ENCODE measurements around the gene R3HDM2. TPM values are rescaled to one million over a fixed set of nuclear protein-coding genes. Genes with fewer than 3 reads are reported as not detected.

Gene R3HDM2
- polyA plus RNA-seq, 6 donors from 2014 or later: 2.9 to 20.4 (median 10.2) TPM

DNA sequence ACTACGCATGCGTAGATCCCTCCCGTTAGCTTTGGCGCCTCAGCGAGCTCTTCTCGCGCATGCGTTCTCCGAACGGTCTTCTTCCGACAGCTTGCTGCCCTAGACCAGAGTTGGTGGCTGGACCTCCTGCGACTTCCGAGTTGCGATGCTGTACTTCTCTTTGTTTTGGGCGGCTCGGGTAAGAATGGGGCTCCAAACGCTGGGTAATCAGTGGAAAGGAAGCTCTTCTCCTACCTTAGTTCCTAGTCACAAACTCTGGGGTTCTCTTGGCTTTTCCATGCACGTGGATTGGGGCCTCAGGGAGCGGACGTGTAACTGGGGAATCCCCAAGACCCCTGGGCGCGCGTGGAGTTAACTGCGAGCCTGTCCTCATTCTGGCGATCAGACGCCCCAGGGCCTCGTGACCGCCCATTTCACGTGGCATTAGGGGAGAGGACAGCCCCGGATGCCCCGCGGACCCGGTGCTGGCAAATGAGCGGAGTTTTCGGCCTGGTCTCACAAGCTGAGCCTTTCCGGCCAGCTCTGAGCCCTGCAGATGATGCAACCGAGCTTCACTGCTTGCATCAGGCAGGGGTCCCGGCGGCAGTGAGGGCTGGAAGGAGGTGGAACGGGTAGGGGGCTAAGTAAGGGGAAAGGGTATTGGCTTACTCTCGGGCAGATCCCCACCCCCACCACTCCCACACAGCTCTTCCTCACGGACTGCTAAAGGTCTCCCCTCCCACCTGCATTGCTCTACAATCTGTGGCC is 201.0 kb downstream of the R3HDM2 start, which contains the start of gene SHMT2:
Gene SHMT2, plus strand, starts transcription at position 78 of the 747 bp plus-strand sequence. Its CDS starts 68 bp downstream, at position 146.
- H3K27ac Mint-ChIP-seq: peak within 1 kb of the TSS; percentile 93 to 97 (median 96)
- H3K4me3 Mint-ChIP-seq: peak within 1 kb of the TSS; percentile 96 to 99 (median 98)
- peaks cover 9 to 16% (median 10%) of the 10 kb centered on the region in 3 donors for H3K27me3 Mint-ChIP-seq
- H3K9me3 Mint-ChIP-seq: peaks cover 0 to 5% (median 0%) of the 10 kb centered on the region in 7 donors
- H3K4me1 Mint-ChIP-seq: peaks cover 64 to 88% (median 87%) of the 10 kb centered on the region in 3 donors
- ATAC-seq (ENCODE audit: low read depth in 2 of 2) (peak; percentile 19 to 39), DNase-seq (peak; percentile 90)
- peaks cover 6 to 30% of the 10 kb centered on the region in 2 donors for H3K36me3 Mint-ChIP-seq

DNA sequence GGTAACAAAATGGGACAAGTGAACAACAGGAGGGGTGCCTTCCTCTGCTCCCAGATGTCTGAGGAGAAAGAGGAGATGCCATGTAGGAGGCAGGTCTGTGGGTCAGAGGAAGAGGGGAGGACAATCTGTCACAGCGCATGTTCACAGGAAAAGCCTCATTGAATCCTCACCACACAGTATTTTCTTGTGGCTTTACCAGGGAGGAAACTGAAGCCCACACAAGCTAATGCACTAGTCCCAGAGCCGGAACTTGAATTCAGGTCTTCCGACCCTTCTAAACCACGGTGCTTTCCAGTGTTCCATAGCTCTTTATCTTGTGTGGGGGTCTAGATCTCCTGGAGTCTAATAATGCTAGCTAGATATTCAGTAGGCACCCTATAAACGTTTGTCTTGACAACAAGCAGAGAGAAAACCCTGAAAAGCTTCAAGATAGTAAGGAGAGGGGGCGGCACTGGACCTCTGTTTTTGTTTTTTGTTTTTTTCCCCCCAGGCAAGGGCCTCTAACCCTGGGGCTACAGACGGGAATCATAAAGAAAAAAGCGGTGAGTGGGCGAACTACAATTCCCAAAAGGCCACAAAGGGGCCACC is 201.7 kb downstream of the R3HDM2 start:
- Mint-ChIP-seq H3K27me3 (peaks cover 10 to 21% (median 15%) of the 10 kb centered on the region in 3 donors), H3K36me3 (peaks cover 1 to 23% of the 10 kb centered on the region in 2 donors), H3K4me3 (peak overlapping the region; percentile 96 to 99 (median 98)), H3K9me3 (peaks cover 0 to 5% (median 0%) of the 10 kb centered on the region in 7 donors), H3K27ac (peak overlapping the region; percentile 93 to 97 (median 96)), H3K4me1 (peaks cover 58 to 88% (median 80%) of the 10 kb centered on the region in 3 donors)
- no peak for DNase-seq
- ATAC-seq (ENCODE audit: low read depth in 2 of 2): no peak

DNA sequence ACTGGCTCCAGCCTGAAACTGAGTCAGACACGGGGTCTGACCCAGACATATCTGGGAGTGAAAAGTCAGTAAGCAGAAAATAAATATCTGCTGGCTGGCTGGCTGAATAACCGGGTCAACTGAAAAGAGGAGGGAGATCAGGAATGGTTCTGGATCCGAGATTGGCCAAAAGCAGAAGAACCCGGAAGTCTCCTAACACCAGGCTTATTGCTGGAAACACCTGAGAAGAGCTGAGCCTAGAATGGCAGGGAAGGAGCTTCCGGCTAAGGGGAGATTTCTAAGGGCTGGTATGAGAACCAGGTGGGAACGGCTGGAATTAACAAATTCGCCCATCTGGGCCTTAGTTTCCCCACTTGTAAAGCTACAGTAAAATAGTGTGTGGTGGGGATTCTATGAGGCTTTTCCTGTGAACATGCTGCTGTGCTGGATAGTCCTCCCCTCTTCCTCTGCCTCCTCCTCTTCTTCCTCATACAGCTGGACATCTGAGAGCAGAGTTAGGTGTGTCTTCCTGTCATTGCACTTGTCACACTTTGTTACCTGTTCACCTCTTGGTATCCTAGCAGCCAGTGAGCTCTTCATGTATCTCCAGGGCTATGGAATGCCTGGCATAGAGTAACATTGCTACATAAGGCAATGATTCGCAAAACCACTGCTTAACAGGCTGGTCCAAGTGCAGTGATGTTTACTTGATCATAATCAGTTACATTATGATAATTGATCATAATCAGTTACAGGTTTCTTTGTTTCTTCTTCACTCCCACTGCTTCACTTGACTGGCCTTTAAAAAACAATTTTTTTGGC is 203.3 kb downstream of the R3HDM2 start:
- DNase-seq: no peak
- H3K4me3 Mint-ChIP-seq: peak overlapping the region in 7 of 8 donors; percentile 31 to 85 (median 78)
- H3K4me1 Mint-ChIP-seq: peaks cover 57 to 89% (median 80%) of the 10 kb centered on the region in 3 donors
- ATAC-seq (ENCODE audit: low read depth in 2 of 2): no peak
- peak overlapping the region in 4 of 6 donors; percentile 17 to 90 (median 50) for H3K27ac Mint-ChIP-seq
- peaks cover 19 to 37% (median 32%) of the 10 kb centered on the region in 3 donors for H3K27me3 Mint-ChIP-seq
- peaks cover 0 to 5% (median 0%) of the 10 kb centered on the region in 7 donors for H3K9me3 Mint-ChIP-seq
- H3K36me3 Mint-ChIP-seq: peaks cover 0 to 7% of the 10 kb centered on the region in 2 donors

DNA sequence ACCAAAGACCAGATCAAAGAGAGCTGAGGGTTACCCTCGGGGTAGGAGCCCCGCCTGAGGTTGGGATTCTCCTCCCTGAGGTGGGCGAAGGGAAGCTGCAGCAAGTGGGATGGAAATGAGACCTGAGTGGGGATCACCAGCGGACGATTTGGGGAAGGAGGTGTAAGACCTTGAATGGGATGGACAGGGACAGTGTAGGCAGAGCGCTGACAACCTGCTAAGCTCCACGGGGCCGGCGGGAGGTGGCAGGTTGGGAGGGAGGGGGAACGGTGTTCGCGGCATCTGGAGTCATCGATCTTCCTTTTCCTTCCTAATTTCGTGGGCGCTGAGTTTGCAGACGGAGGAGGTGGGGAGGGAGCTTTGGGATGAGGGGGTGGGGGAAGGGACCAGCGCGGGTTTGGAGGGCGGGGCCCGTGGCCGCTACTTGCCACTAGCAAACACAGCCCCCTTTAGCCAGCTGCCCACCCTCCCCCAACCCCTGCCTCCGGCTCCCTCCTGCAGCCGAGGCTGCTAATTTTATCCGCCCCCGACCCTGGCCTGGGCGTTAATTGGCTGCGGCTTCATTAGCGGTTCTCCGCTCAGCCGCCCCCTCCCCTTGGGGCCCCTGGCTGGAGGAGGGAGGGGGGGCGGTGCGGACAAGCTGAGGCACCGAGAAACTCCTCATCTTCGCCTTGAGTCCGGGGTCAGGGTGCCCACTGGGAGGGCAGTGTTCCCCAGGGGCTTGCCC is 204.1 kb downstream of the R3HDM2 start:
- DNase-seq: no peak
- peak overlapping the region; percentile 66 to 88 (median 76) for H3K4me3 Mint-ChIP-seq
- H3K4me1 Mint-ChIP-seq: peaks cover 62 to 91% (median 81%) of the 10 kb centered on the region in 3 donors
- peaks cover 0 to 5% (median 0%) of the 10 kb centered on the region in 7 donors for H3K9me3 Mint-ChIP-seq
- H3K27ac Mint-ChIP-seq: peak overlapping the region in 4 of 6 donors; percentile 16 to 90 (median 78)
- peaks cover 0 to 11% of the 10 kb centered on the region in 2 donors for H3K36me3 Mint-ChIP-seq
- H3K27me3 Mint-ChIP-seq: peaks cover 25 to 45% (median 39%) of the 10 kb centered on the region in 3 donors
- ATAC-seq (ENCODE audit: low read depth in 2 of 2): no peak

DNA sequence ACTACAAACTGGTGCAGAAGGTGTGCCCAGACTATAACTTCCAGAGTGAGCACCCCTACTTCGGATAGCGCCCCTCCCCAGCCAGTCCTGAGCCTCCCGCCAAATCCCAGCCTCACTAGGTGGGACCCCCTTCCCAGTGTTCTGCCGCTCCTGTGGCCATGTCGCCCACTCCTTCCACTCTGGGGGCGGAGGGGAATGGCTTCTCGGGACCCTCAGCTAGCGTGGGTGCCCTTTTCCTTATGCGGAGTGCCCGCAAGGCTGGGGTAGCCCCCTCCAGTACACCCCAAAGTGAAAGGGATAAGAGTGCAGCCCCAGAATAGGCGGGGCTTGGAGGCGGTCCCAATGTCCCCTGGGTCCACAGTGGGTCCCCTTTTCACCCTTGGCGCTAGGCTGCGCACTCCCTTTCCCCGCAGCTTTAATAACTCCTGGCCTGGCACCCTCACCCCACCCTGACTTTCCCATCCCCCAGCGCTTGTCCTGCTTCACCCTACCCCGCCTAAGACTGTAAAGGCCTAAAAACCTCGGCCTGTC is 205.1 kb downstream of the R3HDM2 start:
- H3K27me3 Mint-ChIP-seq: peaks cover 32 to 55% (median 49%) of the 10 kb centered on the region in 3 donors
- peak overlapping the region in 7 of 8 donors; percentile 24 to 88 (median 72) for H3K4me3 Mint-ChIP-seq
- peak overlapping the region in 5 of 6 donors; percentile 23 to 95 (median 90) for H3K27ac Mint-ChIP-seq
- H3K9me3 Mint-ChIP-seq: peaks cover 0 to 5% (median 0%) of the 10 kb centered on the region in 7 donors
- DNase-seq (no peak), ATAC-seq (ENCODE audit: low read depth in 2 of 2) (no peak)
- peaks cover 68 to 91% (median 81%) of the 10 kb centered on the region in 3 donors for H3K4me1 Mint-ChIP-seq
- H3K36me3 Mint-ChIP-seq: peaks cover 0 to 21% of the 10 kb centered on the region in 2 donors

DNA sequence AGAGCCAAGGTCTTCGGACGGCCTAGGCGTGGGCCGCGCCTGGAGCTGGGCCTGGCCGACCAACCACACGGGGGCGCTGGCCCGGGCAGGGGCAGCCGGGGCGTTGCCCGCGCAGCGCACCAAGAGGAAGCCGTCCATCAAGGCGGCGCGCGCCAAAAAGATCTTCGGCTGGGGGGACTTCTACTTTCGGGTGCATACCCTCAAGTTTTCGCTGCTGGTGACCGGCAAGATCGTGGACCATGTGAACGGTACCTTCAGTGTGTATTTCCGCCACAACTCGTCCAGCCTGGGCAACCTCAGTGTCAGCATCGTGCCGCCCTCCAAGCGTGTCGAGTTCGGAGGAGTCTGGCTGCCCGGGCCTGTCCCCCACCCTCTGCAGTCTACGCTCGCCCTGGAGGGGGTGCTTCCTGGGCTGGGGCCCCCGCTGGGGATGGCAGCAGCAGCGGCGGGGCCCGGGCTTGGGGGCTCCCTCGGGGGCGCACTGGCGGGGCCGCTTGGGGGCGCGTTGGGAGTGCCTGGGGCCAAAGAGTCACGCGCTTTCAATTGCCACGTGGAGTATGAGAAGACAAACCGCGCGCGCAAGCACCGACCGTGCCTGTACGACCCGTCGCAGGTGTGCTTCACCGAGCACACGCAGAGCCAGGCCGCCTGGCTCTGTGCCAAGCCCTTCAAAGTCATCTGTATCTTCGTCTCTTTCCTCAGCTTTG is 205.7 kb downstream of the R3HDM2 start:
- Mint-ChIP-seq H3K4me1 (peaks cover 66 to 89% (median 78%) of the 10 kb centered on the region in 3 donors), H3K27me3 (peaks cover 35 to 61% (median 54%) of the 10 kb centered on the region in 3 donors), H3K36me3 (peaks cover 0 to 19% of the 10 kb centered on the region in 2 donors), H3K4me3 (peak overlapping the region in 7 of 8 donors; percentile 44 to 88 (median 72)), H3K9me3 (peaks cover 0 to 5% (median 0%) of the 10 kb centered on the region in 7 donors), H3K27ac (peak overlapping the region in 5 of 6 donors; percentile 23 to 95 (median 90))
- DNase-seq (peak; percentile 73), ATAC-seq (ENCODE audit: low read depth in 2 of 2) (peak; percentile 64 to 74)

DNA sequence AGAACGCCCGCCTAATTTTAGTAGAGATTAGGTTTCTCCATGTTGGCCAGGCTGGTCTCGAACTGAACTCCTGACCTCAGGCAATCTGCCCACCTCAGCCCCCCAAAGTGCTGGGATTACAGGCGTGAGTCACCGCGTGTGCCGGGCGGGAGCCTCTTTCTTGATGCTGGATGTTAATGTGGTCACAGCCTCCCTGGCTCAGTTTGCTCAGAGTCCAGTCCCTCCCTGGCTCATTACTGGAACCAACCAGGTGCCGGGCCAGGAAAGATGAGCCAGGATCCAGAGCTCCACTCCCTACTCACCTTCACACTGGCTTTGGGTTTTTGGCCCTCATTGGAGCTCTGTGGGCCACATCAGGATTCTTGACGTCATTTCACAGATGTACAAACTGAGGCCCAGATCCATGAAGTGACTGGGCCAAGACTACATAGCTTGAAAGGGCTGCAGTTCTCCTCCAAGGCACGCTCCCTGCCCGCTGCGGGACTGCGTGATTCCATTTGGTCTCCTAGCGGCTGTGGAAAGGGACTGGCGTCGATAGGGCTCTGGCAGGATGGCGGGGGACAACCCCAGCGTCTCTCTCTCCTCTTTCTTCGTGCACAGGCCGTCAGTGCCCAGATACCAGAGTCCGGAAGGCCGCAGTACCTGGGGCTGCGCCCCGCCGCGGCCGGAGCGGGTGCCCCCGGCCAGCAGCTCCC is 206.4 kb downstream of the R3HDM2 start:
- peak overlapping the region; percentile 19 to 77 (median 54) for H3K4me3 Mint-ChIP-seq
- H3K36me3 Mint-ChIP-seq: peaks cover 0 to 17% of the 10 kb centered on the region in 2 donors
- no peak for ATAC-seq (ENCODE audit: low read depth in 2 of 2)
- peaks cover 41 to 68% (median 61%) of the 10 kb centered on the region in 3 donors for H3K27me3 Mint-ChIP-seq
- H3K4me1 Mint-ChIP-seq: peaks cover 64 to 87% (median 75%) of the 10 kb centered on the region in 3 donors
- H3K9me3 Mint-ChIP-seq: peaks cover 0 to 5% (median 0%) of the 10 kb centered on the region in 7 donors
- H3K27ac Mint-ChIP-seq: peak overlapping the region in 4 of 6 donors; percentile 23 to 72 (median 30)
- no peak for DNase-seq

DNA sequence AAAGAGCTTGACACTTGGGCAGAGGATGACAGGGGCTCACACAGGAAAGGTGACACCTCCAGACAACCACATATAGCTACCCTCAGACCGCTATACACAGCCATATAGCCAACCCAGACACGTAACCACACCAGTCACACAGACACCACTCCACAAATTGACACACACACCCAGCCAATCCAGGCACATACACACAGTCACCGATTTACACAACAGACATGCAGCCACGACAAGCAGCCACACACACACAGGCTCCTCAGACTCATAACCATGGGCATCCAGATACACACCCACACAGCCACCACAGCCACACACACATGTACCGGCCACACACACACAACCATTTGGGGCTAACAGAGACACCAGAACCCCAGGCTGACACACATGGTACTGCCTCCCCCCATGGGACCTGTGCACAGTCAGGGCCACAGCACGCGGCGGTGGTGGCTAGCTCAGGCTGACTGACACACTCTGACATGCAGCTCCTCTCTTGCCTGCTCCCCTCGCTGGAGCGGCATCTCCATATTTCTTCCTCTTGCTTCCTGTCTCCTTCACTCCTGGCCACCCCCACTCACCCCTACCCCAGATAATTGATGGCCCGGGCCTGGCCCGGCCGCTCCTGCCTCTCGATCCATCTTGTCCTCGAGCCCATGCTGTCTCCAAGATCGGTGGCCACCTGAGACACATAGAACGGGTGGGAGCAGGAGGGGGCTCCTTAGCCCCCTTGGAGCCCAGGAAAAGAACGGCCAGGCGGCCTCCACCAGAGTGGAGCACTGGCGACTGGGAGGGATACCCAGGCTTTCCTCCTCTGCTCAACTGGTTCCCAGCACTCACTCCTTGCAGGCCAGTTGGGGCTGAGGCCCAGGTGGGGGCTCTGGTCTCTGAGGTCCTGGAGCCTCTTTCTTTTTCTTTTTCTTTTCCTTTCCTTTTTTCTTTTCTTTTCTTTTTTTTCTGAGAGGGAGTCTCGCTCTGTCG is 207.4 kb downstream of the R3HDM2 start:
- H3K27me3 Mint-ChIP-seq: peaks cover 46 to 78% (median 70%) of the 10 kb centered on the region in 3 donors
- H3K4me3 Mint-ChIP-seq: peak overlapping the region in 5 of 8 donors; percentile 4 to 80 (median 61)
- H3K9me3 Mint-ChIP-seq: peaks cover 0 to 5% (median 0%) of the 10 kb centered on the region in 7 donors
- peak overlapping the region in 4 of 6 donors; percentile 29 to 79 (median 66) for H3K27ac Mint-ChIP-seq
- peaks cover 0 to 17% of the 10 kb centered on the region in 2 donors for H3K36me3 Mint-ChIP-seq
- ATAC-seq (ENCODE audit: low read depth in 2 of 2) (no peak), DNase-seq (no peak)
- H3K4me1 Mint-ChIP-seq: peaks cover 66 to 89% (median 75%) of the 10 kb centered on the region in 3 donors

DNA sequence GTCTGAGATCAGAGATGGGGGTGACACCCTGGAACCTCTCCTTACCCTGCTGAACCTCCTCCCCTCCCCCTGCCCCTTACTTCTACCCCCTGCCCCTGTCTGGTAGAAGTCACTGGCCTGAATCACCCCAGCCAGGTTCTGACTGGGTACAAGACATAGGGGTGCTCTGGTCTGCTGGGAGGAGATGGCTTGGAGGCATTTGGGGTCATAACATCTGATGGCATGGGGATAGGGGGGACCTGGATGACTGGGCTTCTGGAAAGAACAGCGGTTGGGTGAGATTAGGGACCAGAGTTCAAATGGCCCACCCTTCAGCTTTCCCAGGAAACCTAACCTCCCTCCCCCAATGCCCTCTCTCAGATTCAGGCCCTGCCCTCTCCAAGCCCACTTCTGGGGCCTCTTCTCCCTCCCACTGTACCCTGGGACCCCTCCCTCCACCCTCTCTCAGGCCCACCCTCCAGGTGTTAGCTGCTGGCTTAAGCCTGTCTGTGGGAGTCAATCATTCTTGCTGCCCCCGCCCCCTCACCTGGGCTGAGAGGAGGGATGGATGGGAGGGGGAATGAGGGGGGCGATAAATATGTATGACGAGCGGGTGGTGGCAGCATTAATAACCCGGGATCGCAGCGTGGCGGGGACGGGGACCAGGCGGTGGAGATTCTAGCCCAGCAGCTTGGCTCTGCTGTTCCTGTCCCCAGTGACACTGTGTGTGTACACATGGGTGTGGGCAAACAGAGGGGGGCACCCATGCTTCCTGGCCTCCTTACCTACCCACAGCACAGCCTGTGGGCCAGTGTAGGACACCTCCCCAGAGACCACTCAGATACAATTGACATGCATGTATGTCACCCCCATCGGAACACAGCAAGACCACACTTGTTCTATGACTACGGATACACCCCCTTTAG is 208.3 kb downstream of the R3HDM2 start:
- ATAC-seq (ENCODE audit: low read depth in 2 of 2) (no peak), DNase-seq (no peak)
- H3K27ac Mint-ChIP-seq: peak overlapping the region in 2 of 6 donors; percentile 20 to 25
- peaks cover 45 to 85% (median 80%) of the 10 kb centered on the region in 3 donors for H3K27me3 Mint-ChIP-seq
- H3K4me3 Mint-ChIP-seq: peak overlapping the region in 3 of 8 donors; percentile 28 to 76 (median 40)
- peaks cover 72 to 94% (median 78%) of the 10 kb centered on the region in 3 donors for H3K4me1 Mint-ChIP-seq
- H3K36me3 Mint-ChIP-seq: peaks cover 0 to 17% of the 10 kb centered on the region in 2 donors
- peaks cover 0 to 5% (median 0%) of the 10 kb centered on the region in 7 donors for H3K9me3 Mint-ChIP-seq
